Upper lobe of left lung (tissue), 6 donors: ENCODE measurements around the gene PHPT1. TPM values are rescaled to one million over a fixed set of nuclear protein-coding genes. Genes with fewer than 3 reads are reported as not detected.

Experiments used
- ATAC-seq, 2 donors: fragments of 200-7000 bp; cut with Tn5 transposase; one replicate each; pipeline ENCODE4 v1.9.1; 2022; ENCODE audit warnings: mild to moderate bottlenecking in 2 of 2, moderate library complexity in 2 of 2; ENCODE audit not compliant: low FRiP score in 2 of 2
- DNase-seq, 2 donors: peaks; one replicate each; pipeline ENCODE4 v3.0.0-alpha.2; 2019 to 2020
- H3K27ac ChIP-seq, 4 donors: fragments of 200-600 bp; sonication (generic); one replicate each; pipeline ENCODE4 v1.5.1; 2016 to 2019
- H3K27me3 ChIP-seq, 4 donors: fragments of 200-600 bp; sonication (generic); one replicate each; pipeline ENCODE4 v1.5.1; 2017 to 2019
- H3K36me3 ChIP-seq, 4 donors: fragments of 200-600 bp; sonication (generic); one replicate each; pipeline ENCODE4 v1.5.1; 2016 to 2019
- H3K4me1 ChIP-seq, 4 donors: fragments of 200-600 bp; sonication (generic); one replicate each; pipeline ENCODE4 v1.5.1; 2018 to 2019
- H3K4me3 ChIP-seq, 4 donors: fragments of 200-600 bp; sonication (generic); one replicate each; pipeline ENCODE4 v1.5.1; 2017 to 2019; ENCODE audit warnings: mild to moderate bottlenecking in 2 of 4, moderate library complexity in 1 of 4
- H3K9me3 ChIP-seq, 4 donors: fragments of 200-600 bp; sonication (generic); one replicate each; pipeline ENCODE4 v1.5.1; 2018 to 2019
- CTCF ChIP-seq, 6 experiments: fragments of 450-650 bp in 4 of 6; fragments of 200-600 bp in 2 of 6; sonication (generic) in 2 of 6; IDR thresholded peaks; one replicate each; pipeline ENCODE4 v1.5.1; 2016 to 2019; ENCODE audit warnings: antibody characterized with exemption in 6 of 6
- EP300 ChIP-seq, 4 donors: sonication (generic); formaldehyde crosslinking; IDR thresholded peaks; one replicate each; pipeline ENCODE4 v1.5.1; 2017; ENCODE audit warnings: antibody characterized with exemption in 4 of 4, control low read depth in 2 of 4
- POLR2A ChIP-seq, 4 donors: fragments of 450-650 bp; IDR thresholded peaks; one replicate each; pipeline ENCODE4 v1.5.1; 2016 to 2017; ENCODE audit warnings: antibody characterized with exemption in 4 of 4, mild to moderate bottlenecking in 2 of 4
- POLR2AphosphoS5 ChIP-seq, 2 donors: sonication (generic); formaldehyde crosslinking; IDR thresholded peaks; one replicate each; pipeline ENCODE4 v1.5.1; 2017; ENCODE audit warnings: antibody characterized with exemption in 2 of 2
- WGBS, 2 donors: methylation state at CpG; one replicate each; pipeline ENCODE4 v1.1.5; 2017 to 2018; 5-methylcytosine and 5-hydroxymethylcytosine counted together
- total RNA-seq, 6 donors: library from RNA; depleted of rRNA in 4 of 6; stranded (reverse); fragments of >200 nt in 4 of 6; gene quantifications; one replicate each; pipeline versions ENCODE4 v1.1.0 to v1.2.1, GENCODE V29; 2016 to 2021
- donor health status: DM: no; HTN: no; CAD: no; lungs with moderate emphysema.
- donor health status: DM: no; HTN: yes; CAD: no; lungs with severe emphysema.

The PHPT1 gene
- total RNA-seq, 6 donors from 2014 or later: 51.3 to 135 (median 64.1) TPM

GRCh38 chr9:136826703-136827582, 22.3 kb upstream of the PHPT1 start:
- WGBS, 2 donors: 90 to 97% methylated on average over 10 to 24 of the region's 24 CpGs
- DNase-seq: peak in 1 of 2 donors; percentile 50

GRCh38 chr9:136827794-136828473, 21.3 kb upstream of the PHPT1 start:
- peaks cover 3 to 97% (median 77%) of the 10 kb centered on the region in 4 donors for H3K36me3 ChIP-seq
- 94 to 96% methylated on average over 12 of the region's 14 CpGs for WGBS, 2 donors
- TF ChIP-seq POLR2AphosphoS5 (IDR thresholded peaks at IDR 0.05) (no peak), CTCF (IDR thresholded peaks at IDR 0.05) (no peak), EP300 (IDR thresholded peaks at IDR 0.05) (no peak), POLR2A (IDR thresholded peaks at IDR 0.05) (no peak)
- no peaks in the 10 kb centered on the region for H3K9me3 ChIP-seq
- ATAC-seq (no peak), DNase-seq (peak in 1 of 2 donors; percentile 47)
- H3K4me3 ChIP-seq: no peak overlapping the region
- no peaks in the 10 kb centered on the region for H3K4me1 ChIP-seq
- no peaks in the 10 kb centered on the region for H3K27me3 ChIP-seq
- no peak overlapping the region for H3K27ac ChIP-seq

More at GRCh38 chr9:136826703-136827582, 22.3 kb upstream of the PHPT1 start:
- peaks cover 3 to 88% (median 69%) of the 10 kb centered on the region in 4 donors for H3K36me3 ChIP-seq
- H3K4me1 ChIP-seq: no peaks in the 10 kb centered on the region
- ATAC-seq: no peak
- TF ChIP-seq EP300 (IDR thresholded peaks at IDR 0.05): no peak
- TF ChIP-seq POLR2A (IDR thresholded peaks at IDR 0.05): no peak
- TF ChIP-seq CTCF (IDR thresholded peaks at IDR 0.05): no peak
- no peak for TF ChIP-seq POLR2AphosphoS5 (IDR thresholded peaks at IDR 0.05)
- H3K4me3 ChIP-seq: no peak overlapping the region
- H3K27me3 ChIP-seq: no peaks in the 10 kb centered on the region
- H3K27ac ChIP-seq: no peak overlapping the region
- H3K9me3 ChIP-seq: no peaks in the 10 kb centered on the region

- no peaks in the 10 kb centered on the region for H3K27me3 ChIP-seq
- peak in 1 of 2 donors; percentile 57 for DNase-seq
- TF ChIP-seq CTCF (IDR thresholded peaks at IDR 0.05) (no peak), POLR2A (IDR thresholded peaks at IDR 0.05) (no peak), POLR2AphosphoS5 (IDR thresholded peaks at IDR 0.05) (no peak), EP300 (IDR thresholded peaks at IDR 0.05) (no peak)
- ATAC-seq: no peak
- no peaks in the 10 kb centered on the region for H3K4me1 ChIP-seq
- no peak overlapping the region for H3K27ac ChIP-seq
- H3K4me3 ChIP-seq: no peak overlapping the region
- 96 to 97% methylated on average over 19 to 31 of the region's 31 CpGs for WGBS, 2 donors
- H3K36me3 ChIP-seq: peaks cover 3 to 94% (median 77%) of the 10 kb centered on the region in 4 donors
- no peaks in the 10 kb centered on the region for H3K9me3 ChIP-seq
Observed at GRCh38 chr9:136828474-136829140, 20.6 kb upstream of the PHPT1 start.

- no peak for ATAC-seq
- DNase-seq: peak in 1 of 2 donors; percentile 61
- Histone ChIP-seq H3K36me3 (peaks cover 3 to 92% (median 74%) of the 10 kb centered on the region in 4 donors), H3K27me3 (no peaks in the 10 kb centered on the region), H3K4me1 (no peaks in the 10 kb centered on the region), H3K27ac (no peak overlapping the region), H3K9me3 (no peaks in the 10 kb centered on the region), H3K4me3 (no peak overlapping the region)
- 90 to 95% methylated on average over 12 to 14 of the region's 14 CpGs for WGBS, 2 donors
- TF ChIP-seq POLR2A (IDR thresholded peaks at IDR 0.05) (no peak), EP300 (IDR thresholded peaks at IDR 0.05) (no peak), CTCF (IDR thresholded peaks at IDR 0.05) (no peak), POLR2AphosphoS5 (IDR thresholded peaks at IDR 0.05) (no peak)
Observed at GRCh38 chr9:136829412-136829811, 19.8 kb upstream of the PHPT1 start.
